Neutrophil (primary cell): ENCODE results near the gene SHISAL1.

Source experiments
- H3K27ac ChIP-seq: fragments of 200-600 bp; sonication (generic); 2 replicates; pipeline ENCODE4 v1.5.1; 2016; ENCODE audit warnings: mild to moderate bottlenecking, moderate library complexity
- H3K27me3 ChIP-seq: fragments of 200-600 bp; sonication (generic); 2 replicates; pipeline ENCODE4 v1.6.0; 2016; ENCODE audit warnings: mild to moderate bottlenecking
- H3K36me3 ChIP-seq: fragments of 200-600 bp; sonication (generic); 2 replicates; pipeline ENCODE4 v1.5.1; 2017
- H3K4me1 ChIP-seq, 2 experiments: fragments of 200-600 bp in 1 of 2; sonication (generic) in 1 of 2; 1 replicate in 1 of 2; 2 replicates in 1 of 2; pipeline versions ENCODE4 v1.5.1 to v1.6.1; 2013 to 2016; ENCODE audit warnings: low read depth in 1 of 2, low read length in 1 of 2, mild to moderate bottlenecking in 1 of 2, moderate library complexity in 1 of 2; ENCODE audit not compliant: control insufficient read depth in 1 of 2, insufficient read depth in 1 of 2
- H3K4me3 ChIP-seq, 2 experiments: fragments of 200-600 bp in 1 of 2; sonication (generic) in 1 of 2; 1 replicate in 1 of 2; 2 replicates in 1 of 2; pipeline ENCODE4 v1.5.1; 2013 to 2016; ENCODE audit warnings: low read depth in 1 of 2, low read length in 1 of 2, mild to moderate bottlenecking in 1 of 2, moderate library complexity in 1 of 2
- H3K9me3 ChIP-seq: fragments of 200-600 bp; sonication (generic); 2 replicates; pipeline ENCODE4 v1.5.1; 2016
- CTCF ChIP-seq: fragments of 200-600 bp; sonication (generic); IDR thresholded peaks from 2 replicates; pipeline ENCODE4 v1.5.1; 2016; ENCODE audit warnings: antibody characterized with exemption

Gene SHISAL1

GRCh38 chr22:44231233-44231632 is 81.5 kb downstream of the SHISAL1 start:
- TF ChIP-seq CTCF = no peak
- Histone ChIP-seq H3K4me1 (no peaks in the 10 kb centered on the region), H3K9me3 (no peaks in the 10 kb centered on the region), H3K4me3 (no peak overlapping the region), H3K27me3 (peaks cover 2% of the 10 kb centered on the region), H3K36me3 (no peaks in the 10 kb centered on the region), H3K27ac (no peak overlapping the region)

- Histone ChIP-seq H3K27ac (no peak overlapping the region), H3K27me3 (peaks cover 8% of the 10 kb centered on the region), H3K4me3 (no peak overlapping the region), H3K9me3 (no peaks in the 10 kb centered on the region), H3K36me3 (no peaks in the 10 kb centered on the region), H3K4me1 (no peaks in the 10 kb centered on the region)
- TF ChIP-seq CTCF = no peak
These were observed 82.9 kb downstream of the SHISAL1 start for GRCh38 chr22:44229809-44230208.

- no peaks in the 10 kb centered on the region for H3K4me1 ChIP-seq
- H3K9me3 ChIP-seq = no peaks in the 10 kb centered on the region
- no peak overlapping the region for H3K4me3 ChIP-seq
- no peak overlapping the region for H3K27ac ChIP-seq
- TF ChIP-seq CTCF = no peak
- H3K36me3 ChIP-seq = no peaks in the 10 kb centered on the region
- peaks cover 8% of the 10 kb centered on the region for H3K27me3 ChIP-seq
These were observed 83.4 kb downstream of the SHISAL1 start for GRCh38 chr22:44229331-44229730.

GRCh38 chr22:44225812-44226211 is 86.9 kb downstream of the SHISAL1 start:
- no peak for TF ChIP-seq CTCF
- no peaks in the 10 kb centered on the region for H3K9me3 ChIP-seq
- H3K4me3 ChIP-seq = no peak overlapping the region
- no peak overlapping the region for H3K27ac ChIP-seq
- peaks cover 14% of the 10 kb centered on the region for H3K27me3 ChIP-seq
- no peaks in the 10 kb centered on the region for H3K4me1 ChIP-seq
- H3K36me3 ChIP-seq = no peaks in the 10 kb centered on the region

GRCh38 chr22:44225091-44225689 is 87.6 kb downstream of the SHISAL1 start:
- TF ChIP-seq CTCF = no peak
- H3K27ac ChIP-seq = no peak overlapping the region
- no peak overlapping the region for H3K4me3 ChIP-seq
- no peaks in the 10 kb centered on the region for H3K4me1 ChIP-seq
- no peaks in the 10 kb centered on the region for H3K9me3 ChIP-seq
- peaks cover 14% of the 10 kb centered on the region for H3K27me3 ChIP-seq
- no peaks in the 10 kb centered on the region for H3K36me3 ChIP-seq

- H3K4me1 ChIP-seq = no peaks in the 10 kb centered on the region
These were observed 88.6 kb downstream of the SHISAL1 start for GRCh38 chr22:44224166-44224565.

More at GRCh38 chr22:44224166-44224565, 88.6 kb downstream of the SHISAL1 start:
- Histone ChIP-seq H3K27ac (no peak overlapping the region), H3K36me3 (no peaks in the 10 kb centered on the region), H3K4me3 (no peak overlapping the region), H3K9me3 (no peaks in the 10 kb centered on the region), H3K27me3 (peaks cover 14% of the 10 kb centered on the region)
- TF ChIP-seq CTCF = no peak
